ENCODE results near the gene TIGD2.

GRCh38 chr4:89069481-89069880 is 41.9 kb upstream of the TIGD2 start:
- no peak for TF ChIP-seq CTCF (IDR thresholded peaks at IDR 0.05; ENCODE audit: insufficient read depth, low read length)
- TF ChIP-seq POLR2AphosphoS5 (IDR thresholded peaks at IDR 0.05; ENCODE audit: low read depth): no peak

All from HL-60 (cell line).